Endothelial cell of umbilical vein (primary cell): ENCODE results near the gene GCNT2. TPM values are rescaled to one million over a fixed set of nuclear protein-coding genes. Genes with fewer than 3 reads are reported as not detected.

Source experiments
- BruUV-seq: library from RNA; stranded (reverse); fragments of 400-500 nt; replicated peaks from 2 replicates; lab custom pipeline; 2021; lab: Mats Ljungman, UMichigan
- CTCF ChIA-PET: fragments of 300-600, 350-600 bp; sonication (Branson Sonifier 250); formaldehyde crosslinking; loops from one replicate; lab custom pipeline; 2021; ENCODE audit warnings: antibody characterized with exemption, inconsistent platforms; lab: Charles Lee
- POLR2A ChIA-PET: fragments of 300-600, 350-600 bp; sonication (Branson Sonifier 250); formaldehyde crosslinking; loops from one replicate; lab custom pipeline; 2021; ENCODE audit warnings: antibody characterized with exemption, inconsistent platforms; lab: Charles Lee
- DNase-seq: peaks from one replicate; pipeline ENCODE4 v3.0.0-alpha.2; 2011; ENCODE audit warnings: low read depth, low spot score
- FAIRE-seq: peaks from 2 replicates; lab custom pipeline; 2011; peaks lifted over from hg19 to GRCh38; lab: Jason Lieb, UNC
- H2AFZ ChIP-seq: 2 replicates; pipeline ENCODE4 v1.6.0; 2012; ENCODE audit warnings: low read depth, low read length, control low read depth, inconsistent platforms
- H3K27ac ChIP-seq: 2 replicates; pipeline ENCODE4 v1.5.1; 2011; ENCODE audit warnings: low read depth, mild to moderate bottlenecking, control low read depth, low read length, moderate library complexity; ENCODE audit not compliant: insufficient read depth
- H3K27me3 ChIP-seq, 2 experiments: 2 replicates each; pipeline versions ENCODE4 v1.6.0 to v1.6.1; 2011; ENCODE audit warnings: low read length in 2 of 2, mixed read lengths in 1 of 2; ENCODE audit not compliant: control insufficient read depth in 2 of 2, insufficient read depth in 2 of 2
- H3K36me3 ChIP-seq, 2 experiments: 2 replicates in 1 of 2; 3 replicates in 1 of 2; pipeline ENCODE4 v1.5.1; 2011; ENCODE audit warnings: low read length in 2 of 2, mild to moderate bottlenecking in 1 of 2, moderate library complexity in 1 of 2; ENCODE audit not compliant: control insufficient read depth in 2 of 2, insufficient read depth in 2 of 2; ENCODE audit errors: extremely low read depth in 1 of 2
- H3K4me1 ChIP-seq: 3 replicates; pipeline ENCODE4 v1.5.1; 2011; ENCODE audit warnings: mild to moderate bottlenecking, low read length; ENCODE audit not compliant: control insufficient read depth, insufficient read depth; ENCODE audit errors: extremely low read depth
- H3K4me2 ChIP-seq: 2 replicates; pipeline ENCODE4 v1.6.1; 2011; ENCODE audit warnings: low read length, control low read depth, mixed read lengths; ENCODE audit not compliant: insufficient read depth
- H3K4me3 ChIP-seq, 3 experiments: fragments of 200-600 bp in 1 of 3; sonication (generic), shearing (Covaris generic) in 1 of 3; replicated peaks in 1 of 3; 2 replicates each; pipeline ENCODE4 v1.5.1; 2011 to 2016; ENCODE audit warnings: control low read depth in 3 of 3, low read length in 3 of 3, mild to moderate bottlenecking in 2 of 3, inconsistent platforms in 1 of 3, low read depth in 1 of 3, moderate library complexity in 1 of 3; ENCODE audit not compliant: insufficient read depth in 1 of 3
- H3K79me2 ChIP-seq: 2 replicates; pipeline ENCODE4 v1.6.0; 2012; ENCODE audit warnings: low read length, inconsistent platforms; ENCODE audit not compliant: control insufficient read depth, insufficient read depth
- H3K9ac ChIP-seq: replicated peaks from 2 replicates; pipeline ENCODE3; 2011; ENCODE audit warnings: low read length, control low read depth; ENCODE audit not compliant: insufficient read depth; ENCODE audit errors: extremely low read depth
- H3K9me1 ChIP-seq: replicated peaks from 3 replicates; pipeline ENCODE4 v1.6.0; 2011; ENCODE audit warnings: mild to moderate bottlenecking, low read length; ENCODE audit not compliant: control insufficient read depth, insufficient read depth; ENCODE audit errors: extremely low read depth
- H3K9me3 ChIP-seq: replicated peaks from 2 replicates; pipeline ENCODE4 v1.5.1; 2012; ENCODE audit warnings: low read length, inconsistent platforms; ENCODE audit not compliant: control insufficient read depth, insufficient read depth
- H4K20me1 ChIP-seq: replicated peaks from 2 replicates; pipeline ENCODE3; 2011; ENCODE audit warnings: mild to moderate bottlenecking, low read length; ENCODE audit not compliant: control insufficient read depth, insufficient read depth; ENCODE audit errors: extremely low read depth
- CTCF ChIP-seq, 2 donors: IDR thresholded peaks; 1 replicate in 1 of 2; 2 replicates in 1 of 2; pipeline ENCODE4 v1.5.1; 2011; ENCODE audit warnings: low read length in 2 of 2, mild to moderate bottlenecking in 2 of 2, moderate library complexity in 2 of 2, control low read depth in 1 of 2, inconsistent platforms in 1 of 2, low read depth in 1 of 2; ENCODE audit not compliant: insufficient read depth in 1 of 2; ENCODE audit errors: extremely low read depth in 1 of 2
- EZH2 ChIP-seq: IDR thresholded peaks from 2 replicates; pipeline ENCODE4 v1.6.1; 2012; ENCODE audit warnings: borderline replicate concordance, low read depth, mild to moderate bottlenecking, moderate library complexity, low read length, inconsistent platforms; ENCODE audit not compliant: severe bottlenecking
- FOS ChIP-seq: IDR thresholded peaks from 2 replicates; pipeline ENCODE4 v1.6.1; 2011; ENCODE audit warnings: mild to moderate bottlenecking, low read length, moderate library complexity, borderline replicate concordance; ENCODE audit not compliant: insufficient read depth
- GATA2 ChIP-seq: IDR thresholded peaks from 2 replicates; pipeline ENCODE4 v1.7.0; 2011; ENCODE audit warnings: low read depth, mild to moderate bottlenecking, moderate library complexity, mixed read lengths, low read length; ENCODE audit not compliant: insufficient read length, insufficient read depth
- JUN ChIP-seq: IDR thresholded peaks from 2 replicates; pipeline ENCODE4 v1.6.1; 2011; ENCODE audit warnings: borderline replicate concordance, low read depth; ENCODE audit not compliant: insufficient read length, insufficient read depth
- MAX ChIP-seq: IDR thresholded peaks from 2 replicates; pipeline ENCODE4 v1.6.1; 2011; ENCODE audit not compliant: insufficient read depth, insufficient read length
- MYC ChIP-seq: IDR thresholded peaks from one replicate; pipeline ENCODE4 v1.6.1; 2011; ENCODE audit warnings: mild to moderate bottlenecking, low read depth, low read length
- POLR2A ChIP-seq: IDR thresholded peaks from 2 replicates; pipeline ENCODE4 v1.6.1; 2012; ENCODE audit warnings: low read depth, mild to moderate bottlenecking, control low read depth, low read length
- POLR2AphosphoS5 ChIP-seq: IDR thresholded peaks from 2 replicates; pipeline ENCODE4 v1.6.1; 2012; ENCODE audit warnings: low read depth, mild to moderate bottlenecking, control low read depth, low read length, moderate library complexity; ENCODE audit not compliant: insufficient read depth
- dilution Hi-C: fragments of 300-500 bp; cut with MboI; formaldehyde crosslinking; loops from one replicate; pipeline ENCODE4 v1.15.0; 2019; ENCODE audit warnings: low sequenced_read_pairs; ENCODE audit not compliant: extremely low pct_ligation_motif_present
- intact Hi-C: fragments of 100-400 bp; cut with micrococcal nuclease; formaldehyde crosslinking; loops from one replicate; pipeline ENCODE4 v1.10.0; 2022
- polyA plus RNA-seq, 4 experiments: library from polyadenylated mRNA; depleted of rRNA in 3 of 4; stranded (reverse) in 3 of 4; unstranded in 1 of 4; fragments of >200 nt; gene quantifications; 2 replicates each; pipeline versions ENCODE4 v1.2.1 to v1.2.3, GENCODE V29; 2011 to 2012; ENCODE audit warnings: missing spikeins in 1 of 4
- total RNA-seq: library from RNA; stranded (reverse); gene quantifications from 2 replicates; pipeline ENCODE4 v1.2.3, GENCODE V29; 2021

The GCNT2 gene
- total and polyA plus RNA-seq, 2 donors (not counting 3 experiments of a cell fraction or from before 2014, with no cell fraction given): 3.8 to 10.9 TPM

- Histone ChIP-seq H3K27me3 (no peaks in the 10 kb centered on the region), H3K4me1 (peaks cover under 1% of the 10 kb centered on the region), H3K4me2 (no peak overlapping the region), H3K4me3 (no peak overlapping the region), H2AFZ (no peak overlapping the region), H3K36me3 (no peaks in the 10 kb centered on the region), H3K9me3 (no peaks in the 10 kb centered on the region), H3K27ac (no peak overlapping the region), H3K79me2 (no peaks in the 10 kb centered on the region), H3K9me1 (no peaks in the 10 kb centered on the region), H3K9ac (no peak overlapping the region), H4K20me1 (no peaks in the 10 kb centered on the region)
- CTCF ChIA-PET: no interaction called here
- FAIRE-seq (no peak), DNase-seq (no peak)
- TF ChIP-seq JUN: no peak
- TF ChIP-seq GATA2: no peak
- TF ChIP-seq FOS: no peak
- no peak for TF ChIP-seq POLR2AphosphoS5
- TF ChIP-seq MYC: no peak
- TF ChIP-seq CTCF (IDR thresholded peaks at IDR 0.05; ENCODE audit: extremely low read depth in 1 of 2, insufficient read depth in 1 of 2, low read depth in 1 of 2, low read length in 2 of 2): no peak
- TF ChIP-seq POLR2A: no peak
- no peak for TF ChIP-seq EZH2
- TF ChIP-seq MAX: no peak
- dilution Hi-C loops (no loop called here), intact Hi-C loops (no loop called here)
- POLR2A ChIA-PET: no interaction called here
- BruUV-seq: no TSS peak
Observed at GRCh38 chr6:10627800-10628199, 106.6 kb downstream of the GCNT2 start.
